Ishikawa (cell line): Measurements from ENCODE around the gene IL36A.

Experiments used
- CEBPB ChIP-seq: IDR thresholded peaks from 2 replicates; pipeline ENCODE4 v1.6.1; 2012
- CREB1 ChIP-seq: IDR thresholded peaks from 2 replicates; pipeline ENCODE4 v1.6.1; 2012; ENCODE audit warnings: low read depth
- EGR1 ChIP-seq: IDR thresholded peaks from 2 replicates; pipeline ENCODE4 v1.6.1; 2012
- EP300 ChIP-seq: IDR thresholded peaks from 2 replicates; pipeline ENCODE4 v1.6.1; 2012; ENCODE audit warnings: borderline replicate concordance
- FOXM1 ChIP-seq: IDR thresholded peaks from 2 replicates; pipeline ENCODE4 v1.6.1; 2012; ENCODE audit warnings: low read depth, borderline replicate concordance
- MAX ChIP-seq: IDR thresholded peaks from 2 replicates; pipeline ENCODE4 v1.6.1; 2012
- NFIC ChIP-seq: IDR thresholded peaks from 2 replicates; pipeline ENCODE4 v1.6.1; 2012
- RAD21 ChIP-seq: IDR thresholded peaks from 2 replicates; pipeline ENCODE4 v1.6.1; 2012; ENCODE audit warnings: low read depth
- REST ChIP-seq: IDR thresholded peaks from 2 replicates; pipeline ENCODE4 v1.6.1; 2012; ENCODE audit warnings: low read depth, mild to moderate bottlenecking
- TAF1 ChIP-seq: IDR thresholded peaks from 2 replicates; pipeline ENCODE4 v1.6.1; 2012; ENCODE audit warnings: low read depth, mild to moderate bottlenecking
- TCF12 ChIP-seq: IDR thresholded peaks from 2 replicates; pipeline ENCODE4 v1.6.1; 2012; ENCODE audit warnings: low read depth
- TEAD4 ChIP-seq: IDR thresholded peaks from 2 replicates; pipeline ENCODE4 v1.6.1; 2012
- YY1 ChIP-seq: IDR thresholded peaks from 2 replicates; pipeline ENCODE4 v1.6.1; 2012; ENCODE audit warnings: low read depth
- ZBTB7A ChIP-seq: IDR thresholded peaks from 2 replicates; pipeline ENCODE4 v1.6.1; 2012; ENCODE audit warnings: low read depth
- TF ChIP-seq, protein P1 (sequence below): IDR thresholded peaks from 2 replicates; pipeline ENCODE4 v1.6.1; 2012

IL36A gene

GRCh38 chr2:113027691-113028090 is 22.4 kb downstream of the IL36A start:
- TF ChIP-seq MAX, result no peak
- TF ChIP-seq, protein P1, sequence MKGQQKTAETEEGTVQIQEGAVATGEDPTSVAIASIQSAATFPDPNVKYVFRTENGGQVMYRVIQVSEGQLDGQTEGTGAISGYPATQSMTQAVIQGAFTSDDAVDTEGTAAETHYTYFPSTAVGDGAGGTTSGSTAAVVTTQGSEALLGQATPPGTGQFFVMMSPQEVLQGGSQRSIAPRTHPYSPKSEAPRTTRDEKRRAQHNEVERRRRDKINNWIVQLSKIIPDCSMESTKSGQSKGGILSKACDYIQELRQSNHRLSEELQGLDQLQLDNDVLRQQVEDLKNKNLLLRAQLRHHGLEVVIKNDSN, result no peak
- no peak for TF ChIP-seq CREB1
- TF ChIP-seq RAD21, result no peak
- no peak for TF ChIP-seq FOXM1
- no peak for TF ChIP-seq ZBTB7A
- no peak for TF ChIP-seq YY1
- TF ChIP-seq TCF12, result no peak
- TF ChIP-seq TAF1, result no peak
- TF ChIP-seq EP300, result no peak
- no peak for TF ChIP-seq REST
- no peak for TF ChIP-seq NFIC
- no peak for TF ChIP-seq CEBPB

DNA sequence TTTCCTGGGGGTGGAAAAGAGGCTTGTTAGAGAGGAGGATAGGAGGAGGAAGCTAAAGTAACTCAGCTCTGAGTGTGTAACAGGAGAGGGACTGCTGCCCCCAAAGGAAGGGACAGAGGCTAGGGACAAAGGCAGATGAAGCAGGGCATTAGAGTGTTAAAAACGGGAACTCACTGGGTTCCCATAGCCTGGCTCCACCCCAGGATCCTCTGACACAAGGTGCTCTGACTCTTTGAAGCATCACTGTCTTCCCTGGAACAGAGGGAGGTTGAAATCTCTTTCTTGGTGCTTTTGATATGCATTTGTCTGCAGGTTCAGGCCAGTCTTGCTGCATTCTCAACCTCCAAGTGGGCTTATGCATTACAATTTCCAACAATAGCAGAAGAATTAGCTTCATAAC is 22.9 kb downstream of the IL36A start:
- TF ChIP-seq NFIC, result no peak
- TF ChIP-seq EGR1, result no peak
- no peak for TF ChIP-seq TEAD4

- TF ChIP-seq REST, result no peak
These were observed 27.5 kb downstream of the IL36A start for GRCh38 chr2:113032737-113033136.

- TF ChIP-seq, protein P1, result no peak
- TF ChIP-seq EGR1 (no peak), TEAD4 (no peak), TAF1 (no peak), FOXM1 (no peak), MAX (no peak), TCF12 (no peak), YY1 (no peak), CREB1 (no peak), EP300 (no peak), REST (no peak), ZBTB7A (no peak)
These were observed 28.8 kb downstream of the IL36A start for GRCh38 chr2:113034016-113034415.

DNA sequence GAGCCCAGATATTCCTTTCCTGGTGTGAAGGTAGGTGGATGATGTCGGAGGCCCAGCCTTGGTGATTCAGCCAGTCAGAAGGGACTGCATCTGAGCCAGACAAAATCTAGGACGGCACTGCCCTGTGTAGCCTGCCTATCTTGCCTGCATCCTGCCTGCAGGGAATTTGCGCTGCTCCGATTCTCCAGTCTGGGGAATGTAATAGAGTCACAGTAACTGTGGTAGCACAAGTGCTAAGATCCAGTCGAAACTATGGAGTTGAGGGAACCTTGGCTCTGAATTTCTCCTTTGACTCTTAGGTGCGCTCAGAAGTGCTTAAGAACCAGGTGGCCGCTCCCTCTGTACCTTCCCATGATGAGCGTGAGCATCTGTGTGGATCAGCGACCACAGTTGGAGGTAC is 31.5 kb downstream of the IL36A start:
- TF ChIP-seq NFIC (no peak), TCF12 (no peak), RAD21 (no peak), TEAD4 (no peak), CEBPB (no peak), EGR1 (no peak), TAF1 (no peak), FOXM1 (no peak), EP300 (no peak), YY1 (no peak), REST (no peak), CREB1 (no peak), ZBTB7A (no peak), MAX (no peak)
- TF ChIP-seq, protein P1, result no peak
